CD14-positive monocyte (primary cell): ENCODE data around the gene TXN. TPM values are rescaled to one million over a fixed set of nuclear protein-coding genes. Genes with fewer than 3 reads are reported as not detected.

ENCODE experiments used
- DNase-seq, 3 donors: peaks; one replicate each; pipeline ENCODE4 v3.0.0-alpha.2; 2011 to 2022
- H2AFZ ChIP-seq: 2 replicates; pipeline ENCODE4 v1.6.0; 2012; ENCODE audit warnings: mild to moderate bottlenecking, low read depth, low read length, inconsistent platforms; ENCODE audit not compliant: insufficient read depth, poor library complexity, severe bottlenecking
- H3K27ac ChIP-seq, 2 donors: 1 replicate in 1 of 2; 2 replicates in 1 of 2; pipeline ENCODE4 v1.5.1; 2012 to 2013; ENCODE audit warnings: low read length in 2 of 2, control low read depth in 1 of 2, inconsistent platforms in 1 of 2, low read depth in 1 of 2, mild to moderate bottlenecking in 1 of 2
- H3K27me3 ChIP-seq, 2 donors: one replicate each; pipeline versions ENCODE4 v1.6.0 to v1.6.1; 2011 to 2013; ENCODE audit warnings: low read length in 2 of 2; ENCODE audit not compliant: control insufficient read depth in 2 of 2, insufficient read depth in 2 of 2
- H3K36me3 ChIP-seq, 2 donors: replicated peaks in 1 of 2; 1 replicate in 1 of 2; 2 replicates in 1 of 2; pipeline versions ENCODE4 v1.5.1 to v1.6.1; 2012 to 2013; ENCODE audit warnings: low read length in 2 of 2, control low read depth in 1 of 2, inconsistent platforms in 1 of 2, mild to moderate bottlenecking in 1 of 2; ENCODE audit not compliant: insufficient read depth in 2 of 2, control insufficient read depth in 1 of 2
- H3K4me1 ChIP-seq, 2 donors: 1 replicate in 1 of 2; 2 replicates in 1 of 2; pipeline versions ENCODE4 v1.5.1 to v1.6.1; 2012 to 2013; ENCODE audit warnings: low read length in 2 of 2, control low read depth in 1 of 2, inconsistent platforms in 1 of 2, mild to moderate bottlenecking in 1 of 2, moderate library complexity in 1 of 2; ENCODE audit not compliant: insufficient read depth in 2 of 2, control insufficient read depth in 1 of 2
- H3K4me2 ChIP-seq: replicated peaks from 2 replicates; pipeline ENCODE3; 2012; ENCODE audit warnings: low read length, moderate library complexity, mild to moderate bottlenecking; ENCODE audit not compliant: poor library complexity, severe bottlenecking; ENCODE audit errors: extremely low read depth
- H3K4me3 ChIP-seq, 3 experiments: fragments of 200-600 bp in 1 of 3; sonication (generic) in 1 of 3; replicated peaks in 1 of 3; 1 replicate in 2 of 3; 2 replicates in 1 of 3; pipeline ENCODE4 v1.5.1; 2011 to 2013; ENCODE audit warnings: low read length in 3 of 3, mild to moderate bottlenecking in 3 of 3, control low read depth in 2 of 3, low read depth in 2 of 3, inconsistent platforms in 1 of 3, moderate library complexity in 1 of 3
- H3K79me2 ChIP-seq: 2 replicates; pipeline ENCODE4 v1.6.0; 2012; ENCODE audit warnings: mild to moderate bottlenecking, control low read depth, inconsistent platforms, low read length, moderate library complexity; ENCODE audit not compliant: insufficient read depth
- H3K9ac ChIP-seq: 2 replicates; pipeline ENCODE4 v1.6.0; 2017; ENCODE audit warnings: low read length, mild to moderate bottlenecking; ENCODE audit not compliant: insufficient read depth, poor library complexity, severe bottlenecking
- H3K9me3 ChIP-seq, 2 donors: replicated peaks in 1 of 2; 1 replicate in 1 of 2; 2 replicates in 1 of 2; pipeline versions ENCODE4 v1.5.1 to v1.6.1; 2012 to 2013; ENCODE audit warnings: low read length in 2 of 2, control low read depth in 1 of 2; ENCODE audit not compliant: control insufficient read depth in 1 of 2, insufficient read depth in 1 of 2
- H4K20me1 ChIP-seq: 2 replicates; pipeline ENCODE4 v1.6.0; 2012; ENCODE audit warnings: mild to moderate bottlenecking, low read length, control low read depth, moderate library complexity; ENCODE audit not compliant: insufficient read depth
- H3K27ac Mint-ChIP-seq, 7 donors: one replicate each; pipeline ENCODE4 v1.8.0; 2020; ENCODE audit warnings: mild to moderate bottlenecking in 7 of 7, mixed read lengths in 7 of 7, moderate library complexity in 6 of 7, inconsistent platforms in 2 of 7
- H3K27me3 Mint-ChIP-seq, 3 donors: one replicate each; pipeline ENCODE4 v1.8.0; 2021 to 2022; ENCODE audit warnings: low read depth in 3 of 3, mild to moderate bottlenecking in 3 of 3, mixed read lengths in 3 of 3, moderate library complexity in 3 of 3, inconsistent platforms in 1 of 3
- H3K36me3 Mint-ChIP-seq, 2 donors: one replicate each; pipeline ENCODE4 v1.8.0; 2020; ENCODE audit warnings: mixed read lengths in 2 of 2, inconsistent platforms in 1 of 2, mild to moderate bottlenecking in 1 of 2
- H3K4me1 Mint-ChIP-seq: one replicate; pipeline ENCODE4 v1.8.0; 2020; ENCODE audit warnings: mild to moderate bottlenecking, mixed read lengths
- H3K4me3 Mint-ChIP-seq, 2 donors: one replicate each; pipeline ENCODE4 v1.8.0; 2020; ENCODE audit warnings: mild to moderate bottlenecking in 2 of 2, mixed read lengths in 2 of 2, moderate library complexity in 1 of 2
- H3K9me3 Mint-ChIP-seq, 7 donors: one replicate each; pipeline ENCODE4 v1.8.0; 2020 to 2022; ENCODE audit warnings: mixed read lengths in 7 of 7, mild to moderate bottlenecking in 6 of 7, moderate library complexity in 6 of 7, inconsistent platforms in 2 of 7
- CTCF ChIP-seq: fragments of 200-600 bp; IDR thresholded peaks from one replicate; pipeline ENCODE4 v1.8.0; 2022; ENCODE audit warnings: antibody characterized with exemption, mild to moderate bottlenecking
- WGBS: methylation state at CpG from one replicate; pipeline ENCODE4 v1.1.5; 2013; ENCODE audit warnings: missing lambda C conversion rate; ENCODE audit not compliant: insufficient coverage; 5-methylcytosine and 5-hydroxymethylcytosine counted together
- intact Hi-C, 2 donors: fragments of 100-400 bp; cut with micrococcal nuclease; formaldehyde crosslinking; loops; one replicate each; pipeline versions ENCODE4 v1.15.0 to v1.15.1; 2023
- polyA plus RNA-seq, 3 donors: library from polyadenylated mRNA; depleted of rRNA in 1 of 3; unstranded in 2 of 3; stranded (reverse) in 1 of 3; fragments of 300-500 nt in 2 of 3; fragments of >200 nt in 1 of 3; fragmentation: Illumina TruSeq in 2 of 3; gene quantifications; 1 replicate in 2 of 3; 2 replicates in 1 of 3; pipeline ENCODE4 v1.2.3, GENCODE V29; 2012 to 2021

TXN gene
- polyA plus RNA-seq, 3 donors: 91.8 to 224 (median 209) TPM

GRCh38 chr9:110270211-110270995 lies 14.1 kb upstream of the TXN start:
- Histone ChIP-seq H3K36me3 (no peaks in the 10 kb centered on the region), H3K4me1 (no peaks in the 10 kb centered on the region), H3K9me3 (no peaks in the 10 kb centered on the region), H3K4me2 (no peak overlapping the region), H3K27ac (no peak overlapping the region), H4K20me1 (no peaks in the 10 kb centered on the region), H3K79me2 (no peaks in the 10 kb centered on the region), H3K4me3 (no peak overlapping the region), H2AFZ (peak overlapping the region; percentile 2), H3K9ac (no peak overlapping the region), H3K27me3 (no peaks in the 10 kb centered on the region)
- Mint-ChIP-seq H3K9me3 (peaks cover 0 to 2% (median 0%) of the 10 kb centered on the region in 7 donors), H3K27ac (no peak overlapping the region), H3K4me3 (no peak overlapping the region), H3K4me1 (no peaks in the 10 kb centered on the region), H3K27me3 (peaks cover 0 to 3% (median 0%) of the 10 kb centered on the region in 3 donors), H3K36me3 (no peaks in the 10 kb centered on the region)
- intact Hi-C loops: no loop called here
- no CpG with 5 or more reads among the region's 3 CpGs for WGBS
- no peak for TF ChIP-seq CTCF
- no peak for DNase-seq

- Histone ChIP-seq H3K4me2 (no peak overlapping the region), H2AFZ (no peak overlapping the region), H3K4me3 (no peak overlapping the region), H3K79me2 (no peaks in the 10 kb centered on the region), H3K36me3 (no peaks in the 10 kb centered on the region), H3K27me3 (no peaks in the 10 kb centered on the region), H3K9ac (no peak overlapping the region), H3K9me3 (no peaks in the 10 kb centered on the region), H3K27ac (no peak overlapping the region), H4K20me1 (no peaks in the 10 kb centered on the region), H3K4me1 (no peaks in the 10 kb centered on the region)
- Mint-ChIP-seq H3K27ac (no peak overlapping the region), H3K4me1 (no peaks in the 10 kb centered on the region), H3K27me3 (peaks cover 0 to 3% (median 2%) of the 10 kb centered on the region in 3 donors), H3K36me3 (no peaks in the 10 kb centered on the region), H3K4me3 (no peak overlapping the region), H3K9me3 (peaks cover 0 to 8% (median 0%) of the 10 kb centered on the region in 7 donors)
- no peak for TF ChIP-seq CTCF
- no peak for DNase-seq
- no CpG with 5 or more reads among the region's 1 CpG for WGBS
- intact Hi-C loops: no loop called here
Measured at GRCh38 chr9:110266795-110267194, 10.5 kb upstream of the TXN start.
